Panc1 (cell line): ENCODE measurements around the gene CACNA1I. TPM values are rescaled to one million over a fixed set of nuclear protein-coding genes. Genes with fewer than 3 reads are reported as not detected.

Experiments
- ATAC-seq: fragments of 200-7000 bp; cut with Tn5 transposase; 2 replicates; pipeline ENCODE4 v1.9.1; 2020; ENCODE audit warnings: mild to moderate bottlenecking, moderate library complexity
- BruUV-seq: library from RNA; stranded (reverse); fragments of 400-500 nt; replicated peaks from 2 replicates; lab custom pipeline; 2021; lab: Mats Ljungman, UMichigan
- CTCF ChIA-PET: fragments of 300-600 bp; sonication (Branson Sonifier 250); formaldehyde crosslinking; loops from one replicate; lab custom pipeline; 2022; ENCODE audit warnings: antibody characterized with exemption; lab: Charles Lee
- POLR2A ChIA-PET: fragments of 300-600 bp; sonication (Branson Sonifier 250); formaldehyde crosslinking; loops from one replicate; lab custom pipeline; 2022; ENCODE audit warnings: antibody characterized with exemption; lab: Charles Lee
- DNase-seq: peaks from one replicate; pipeline ENCODE4 v3.0.0-alpha.2; 2010; ENCODE audit warnings: low read depth, low spot score
- H3K27ac ChIP-seq: 2 replicates; pipeline ENCODE4 v1.5.1; 2011; ENCODE audit warnings: mild to moderate bottlenecking, low read length, inconsistent platforms
- H3K27me3 ChIP-seq: fragments of 200-500 bp; sonication (Bioruptor generic); 2 replicates; pipeline ENCODE4 v1.6.0; 2014; ENCODE audit warnings: low read length, inconsistent platforms; ENCODE audit not compliant: control insufficient read depth, insufficient read depth
- H3K36me3 ChIP-seq: fragments of 200-500 bp; sonication (Bioruptor generic); 2 replicates; pipeline ENCODE4 v1.5.1; 2014; ENCODE audit warnings: inconsistent platforms, mild to moderate bottlenecking, low read length, moderate library complexity; ENCODE audit not compliant: control insufficient read depth, insufficient read depth
- H3K4me1 ChIP-seq: 2 replicates; pipeline ENCODE4 v1.5.1; 2011; ENCODE audit warnings: inconsistent platforms, mild to moderate bottlenecking, low read length, moderate library complexity; ENCODE audit not compliant: control insufficient read depth, insufficient read depth
- H3K4me3 ChIP-seq, 2 experiments: 2 replicates each; pipeline ENCODE4 v1.5.1; 2011 to 2012; ENCODE audit warnings: low read depth in 2 of 2, low read length in 2 of 2, mild to moderate bottlenecking in 2 of 2, inconsistent platforms in 1 of 2, moderate library complexity in 1 of 2
- H3K9me3 ChIP-seq: fragments of 200-500 bp; sonication (Bioruptor generic); 2 replicates; pipeline ENCODE4 v1.5.1; 2014; ENCODE audit warnings: low read depth, mild to moderate bottlenecking, inconsistent platforms, low read length, moderate library complexity; ENCODE audit not compliant: control insufficient read depth, insufficient read depth
- POLR2AphosphoS5 ChIP-seq: IDR thresholded peaks from 2 replicates; pipeline ENCODE4 v1.6.1; 2012; ENCODE audit warnings: mild to moderate bottlenecking, low read depth, low read length, moderate library complexity
- SIN3A ChIP-seq: IDR thresholded peaks from 2 replicates; pipeline ENCODE4 v1.6.1; 2012; ENCODE audit warnings: low read depth, mild to moderate bottlenecking, low read length, moderate library complexity, borderline replicate concordance; ENCODE audit not compliant: insufficient read depth
- TCF7L2 ChIP-seq: IDR thresholded peaks from 2 replicates; pipeline ENCODE4 v1.6.1; 2011; ENCODE audit warnings: mild to moderate bottlenecking, low read depth, low read length, inconsistent platforms
- in situ Hi-C: cut with HindIII; loops from 2 replicates; pipeline ENCODE4 v1.10.0; 2016; ENCODE audit warnings: low sequenced_read_pairs, low pct_unique_long_range_greater_than_20kb
- intact Hi-C: fragments of 100-400 bp; cut with micrococcal nuclease; formaldehyde crosslinking; loops from one replicate; pipeline ENCODE4 v1.10.0; 2022; ENCODE audit not compliant: unreplicated experiment
- total RNA-seq: library from RNA; stranded (reverse); gene quantifications from one replicate; pipeline ENCODE4 v1.2.1, GENCODE V29; 2021; ENCODE audit not compliant: unreplicated experiment
- TF ChIP-seq, protein P1 (sequence below), 2 experiments: IDR thresholded peaks; 2 replicates each; pipeline ENCODE4 v1.6.1; 2011 to 2012; ENCODE audit warnings: low read depth in 2 of 2, control low read depth in 1 of 2, low read length in 1 of 2, mild to moderate bottlenecking in 1 of 2, moderate library complexity in 1 of 2; ENCODE audit not compliant: insufficient read depth in 1 of 2
- TF ChIP-seq, protein P2 (sequence below): fragments of 450-650 bp; IDR thresholded peaks from 2 replicates; pipeline ENCODE4 v1.5.1; 2017; ENCODE audit warnings: mild to moderate bottlenecking

The CACNA1I gene
- total RNA-seq, 1 experiment from 2014 or later: 0.23 TPM

DNA sequence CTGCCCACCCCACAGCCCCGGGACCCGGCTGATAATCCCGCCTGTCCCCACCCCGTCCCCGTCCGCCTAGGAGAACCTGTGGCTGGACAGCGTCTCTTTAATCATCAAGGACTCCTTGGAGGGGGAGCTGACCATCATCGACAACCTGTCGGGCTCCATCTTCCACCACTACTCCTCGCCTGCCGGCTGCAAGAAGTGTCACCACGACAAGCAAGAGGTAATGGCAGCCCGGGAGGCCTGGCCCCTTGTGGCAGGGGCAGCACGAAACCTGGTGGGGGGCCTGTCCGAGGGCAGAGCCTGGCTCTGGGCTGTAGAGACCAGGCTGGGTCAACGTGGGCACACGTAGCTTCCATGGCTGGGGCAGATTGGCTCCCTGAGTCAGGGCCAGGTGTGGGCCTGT, 109.1 kb downstream of the CACNA1I start:
- in situ Hi-C loops (no loop called here), intact Hi-C loops (no loop called here)
- H3K9me3 ChIP-seq: no peaks in the 10 kb centered on the region
- DNase-seq (no peak), ATAC-seq (no peak)
- ChIA-PET CTCF (no interaction called here), POLR2A (no interaction called here)
- H3K36me3 ChIP-seq: no peaks in the 10 kb centered on the region
- H3K27ac ChIP-seq: no peak overlapping the region
- BruUV-seq: no TSS peak
- no peaks in the 10 kb centered on the region for H3K4me1 ChIP-seq
- H3K27me3 ChIP-seq: no peaks in the 10 kb centered on the region
- H3K4me3 ChIP-seq: no peak overlapping the region
- no peak for TF ChIP-seq POLR2AphosphoS5
- TF ChIP-seq TCF7L2: no peak

DNA sequence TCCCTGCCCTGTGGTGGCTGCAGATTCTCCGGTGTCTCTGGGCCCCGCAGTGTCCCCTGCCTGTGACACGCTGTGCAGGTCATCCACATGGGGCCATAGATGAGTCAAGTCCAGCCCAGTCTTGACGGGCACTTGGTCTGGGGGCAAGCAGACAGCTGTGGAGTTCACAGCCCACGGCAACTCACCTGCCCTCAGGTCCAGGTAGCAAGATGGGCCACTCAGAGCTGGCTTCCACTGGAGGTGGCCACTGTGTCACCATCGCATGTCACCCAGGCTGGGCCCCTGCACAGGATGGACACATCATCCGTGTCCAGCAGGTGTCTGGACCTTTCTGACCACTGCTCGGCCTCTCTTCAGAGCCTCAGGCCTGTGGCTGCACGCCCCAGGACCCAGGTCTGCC, 109.9 kb downstream of the CACNA1I start:
- in situ Hi-C loops: no loop called here
- Histone ChIP-seq H3K9me3 (no peaks in the 10 kb centered on the region), H3K4me1 (no peaks in the 10 kb centered on the region), H3K27ac (no peak overlapping the region), H3K27me3 (no peaks in the 10 kb centered on the region), H3K4me3 (no peak overlapping the region), H3K36me3 (no peaks in the 10 kb centered on the region)
- no peak for ATAC-seq
- TF ChIP-seq SIN3A: no peak
- TF ChIP-seq, protein P1, sequence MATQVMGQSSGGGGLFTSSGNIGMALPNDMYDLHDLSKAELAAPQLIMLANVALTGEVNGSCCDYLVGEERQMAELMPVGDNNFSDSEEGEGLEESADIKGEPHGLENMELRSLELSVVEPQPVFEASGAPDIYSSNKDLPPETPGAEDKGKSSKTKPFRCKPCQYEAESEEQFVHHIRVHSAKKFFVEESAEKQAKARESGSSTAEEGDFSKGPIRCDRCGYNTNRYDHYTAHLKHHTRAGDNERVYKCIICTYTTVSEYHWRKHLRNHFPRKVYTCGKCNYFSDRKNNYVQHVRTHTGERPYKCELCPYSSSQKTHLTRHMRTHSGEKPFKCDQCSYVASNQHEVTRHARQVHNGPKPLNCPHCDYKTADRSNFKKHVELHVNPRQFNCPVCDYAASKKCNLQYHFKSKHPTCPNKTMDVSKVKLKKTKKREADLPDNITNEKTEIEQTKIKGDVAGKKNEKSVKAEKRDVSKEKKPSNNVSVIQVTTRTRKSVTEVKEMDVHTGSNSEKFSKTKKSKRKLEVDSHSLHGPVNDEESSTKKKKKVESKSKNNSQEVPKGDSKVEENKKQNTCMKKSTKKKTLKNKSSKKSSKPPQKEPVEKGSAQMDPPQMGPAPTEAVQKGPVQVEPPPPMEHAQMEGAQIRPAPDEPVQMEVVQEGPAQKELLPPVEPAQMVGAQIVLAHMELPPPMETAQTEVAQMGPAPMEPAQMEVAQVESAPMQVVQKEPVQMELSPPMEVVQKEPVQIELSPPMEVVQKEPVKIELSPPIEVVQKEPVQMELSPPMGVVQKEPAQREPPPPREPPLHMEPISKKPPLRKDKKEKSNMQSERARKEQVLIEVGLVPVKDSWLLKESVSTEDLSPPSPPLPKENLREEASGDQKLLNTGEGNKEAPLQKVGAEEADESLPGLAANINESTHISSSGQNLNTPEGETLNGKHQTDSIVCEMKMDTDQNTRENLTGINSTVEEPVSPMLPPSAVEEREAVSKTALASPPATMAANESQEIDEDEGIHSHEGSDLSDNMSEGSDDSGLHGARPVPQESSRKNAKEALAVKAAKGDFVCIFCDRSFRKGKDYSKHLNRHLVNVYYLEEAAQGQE (IDR thresholded peaks at IDR 0.05; ENCODE audit: insufficient read depth in 1 of 2, low read depth in 2 of 2, low read length in 1 of 2): no peak
- CTCF ChIA-PET: no interaction called here
- BruUV-seq: no TSS peak
- POLR2A ChIA-PET: no interaction called here
- intact Hi-C loops: no loop called here
- no peak for DNase-seq

DNA sequence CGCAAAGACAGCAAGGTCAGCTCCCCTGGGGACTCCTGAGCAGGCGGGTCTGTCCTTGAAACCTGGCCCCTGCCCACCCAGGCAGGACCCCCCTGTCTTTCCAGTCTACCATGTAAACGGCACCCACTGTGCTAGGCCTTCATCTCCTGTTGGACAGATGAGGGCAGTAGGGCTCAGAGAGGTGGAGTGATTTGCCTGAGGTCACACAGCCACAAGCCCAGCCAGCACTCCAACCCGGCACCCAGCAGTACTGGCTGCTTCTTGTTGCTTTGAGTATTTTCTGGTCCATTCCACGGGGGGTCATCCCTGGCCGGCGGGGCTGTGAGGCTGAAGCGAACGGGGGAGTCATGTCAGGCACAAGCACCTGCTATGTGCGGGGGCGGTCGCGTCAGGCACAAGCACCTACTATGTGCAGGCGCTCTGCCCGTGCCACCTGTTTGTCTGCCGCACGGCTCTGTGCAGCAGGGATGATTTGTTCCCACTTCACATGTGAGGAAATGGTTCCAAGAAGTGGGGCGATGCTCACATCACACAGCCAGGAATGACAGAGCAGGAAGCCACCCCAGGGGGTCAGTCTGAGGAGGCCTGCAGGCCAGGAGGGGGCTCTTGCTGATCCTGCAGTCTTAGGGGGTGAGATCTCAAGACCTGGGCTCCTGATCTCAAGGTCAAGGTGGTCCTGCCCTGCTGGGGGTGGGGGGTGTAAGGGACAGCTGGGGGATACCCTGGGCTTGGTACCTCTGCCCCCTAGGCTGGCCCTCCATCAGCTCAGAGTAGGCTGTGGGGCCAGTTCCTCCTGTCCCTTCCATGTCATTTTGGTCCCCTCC, 110.7 kb downstream of the CACNA1I start:
- DNase-seq: no peak
- H3K36me3 ChIP-seq: no peaks in the 10 kb centered on the region
- H3K9me3 ChIP-seq: no peaks in the 10 kb centered on the region
- no peaks in the 10 kb centered on the region for H3K27me3 ChIP-seq
- no TSS peak for BruUV-seq
- in situ Hi-C loops (no loop called here), intact Hi-C loops (no loop called here)
- ChIA-PET CTCF (no interaction called here), POLR2A (no interaction called here)
- TF ChIP-seq POLR2AphosphoS5 (no peak), TCF7L2 (no peak), SIN3A (no peak)
- TF ChIP-seq, protein P1 (IDR thresholded peaks at IDR 0.05; ENCODE audit: insufficient read depth in 1 of 2, low read depth in 2 of 2, low read length in 1 of 2): no peak
- TF ChIP-seq, protein P2, sequence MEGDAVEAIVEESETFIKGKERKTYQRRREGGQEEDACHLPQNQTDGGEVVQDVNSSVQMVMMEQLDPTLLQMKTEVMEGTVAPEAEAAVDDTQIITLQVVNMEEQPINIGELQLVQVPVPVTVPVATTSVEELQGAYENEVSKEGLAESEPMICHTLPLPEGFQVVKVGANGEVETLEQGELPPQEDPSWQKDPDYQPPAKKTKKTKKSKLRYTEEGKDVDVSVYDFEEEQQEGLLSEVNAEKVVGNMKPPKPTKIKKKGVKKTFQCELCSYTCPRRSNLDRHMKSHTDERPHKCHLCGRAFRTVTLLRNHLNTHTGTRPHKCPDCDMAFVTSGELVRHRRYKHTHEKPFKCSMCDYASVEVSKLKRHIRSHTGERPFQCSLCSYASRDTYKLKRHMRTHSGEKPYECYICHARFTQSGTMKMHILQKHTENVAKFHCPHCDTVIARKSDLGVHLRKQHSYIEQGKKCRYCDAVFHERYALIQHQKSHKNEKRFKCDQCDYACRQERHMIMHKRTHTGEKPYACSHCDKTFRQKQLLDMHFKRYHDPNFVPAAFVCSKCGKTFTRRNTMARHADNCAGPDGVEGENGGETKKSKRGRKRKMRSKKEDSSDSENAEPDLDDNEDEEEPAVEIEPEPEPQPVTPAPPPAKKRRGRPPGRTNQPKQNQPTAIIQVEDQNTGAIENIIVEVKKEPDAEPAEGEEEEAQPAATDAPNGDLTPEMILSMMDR: no peak
- no peak overlapping the region for H3K4me3 ChIP-seq
- no peaks in the 10 kb centered on the region for H3K4me1 ChIP-seq
- no peak overlapping the region for H3K27ac ChIP-seq
- ATAC-seq: no peak
